AG04449 (cell line): Measurements from ENCODE around the gene SH3PXD2B.

Experiments used
- CTCF ChIA-PET: fragments of 350-600 bp; formaldehyde crosslinking; extraction: SDS; loops from one replicate; lab custom pipeline; 2021; ENCODE audit warnings: antibody characterized with exemption; lab: Yijun Ruan, JAX
- POLR2A ChIA-PET: fragments of 400-600, 350-600 bp; formaldehyde crosslinking; extraction: SDS; loops from one replicate; lab custom pipeline; 2020; ENCODE audit warnings: antibody characterized with exemption, inconsistent platforms; lab: Yijun Ruan, JAX
- DNase-seq: peaks from one replicate; pipeline ENCODE4 v3.0.0-alpha.2; 2010; ENCODE audit warnings: low read depth, low spot score
- H3K4me3 ChIP-seq: 2 replicates; pipeline ENCODE4 v1.5.1; 2011; ENCODE audit warnings: low read depth, mild to moderate bottlenecking, control low read depth, low read length
- TF ChIP-seq, protein P1 (sequence below): IDR thresholded peaks from one replicate; pipeline ENCODE4 v1.5.1; 2011; ENCODE audit warnings: mild to moderate bottlenecking, moderate library complexity, low read length, control low read depth, inconsistent platforms; ENCODE audit not compliant: insufficient read depth; ENCODE audit errors: missing control alignments

The SH3PXD2B gene

DNA sequence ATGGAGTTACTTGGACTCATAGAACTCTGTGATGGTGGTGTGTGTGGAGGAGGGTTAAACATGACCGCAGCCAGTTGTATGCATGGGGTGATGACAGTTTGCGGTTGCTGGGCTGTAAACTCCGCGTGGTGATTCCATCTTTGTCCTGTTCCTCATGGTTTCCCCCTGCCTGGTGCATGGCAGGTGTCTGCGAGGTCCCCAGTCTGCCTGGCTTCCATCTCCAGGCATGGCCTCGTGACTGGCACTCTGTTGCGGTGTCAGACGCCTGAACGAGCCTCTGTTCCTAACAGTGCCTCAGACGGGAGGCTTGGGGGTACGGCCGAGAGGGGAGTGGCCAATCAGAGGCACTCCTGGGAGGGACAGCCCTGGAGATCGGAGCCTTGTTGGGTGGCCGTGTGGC lies 33.9 kb upstream of the SH3PXD2B start:
- TF ChIP-seq, protein P1, sequence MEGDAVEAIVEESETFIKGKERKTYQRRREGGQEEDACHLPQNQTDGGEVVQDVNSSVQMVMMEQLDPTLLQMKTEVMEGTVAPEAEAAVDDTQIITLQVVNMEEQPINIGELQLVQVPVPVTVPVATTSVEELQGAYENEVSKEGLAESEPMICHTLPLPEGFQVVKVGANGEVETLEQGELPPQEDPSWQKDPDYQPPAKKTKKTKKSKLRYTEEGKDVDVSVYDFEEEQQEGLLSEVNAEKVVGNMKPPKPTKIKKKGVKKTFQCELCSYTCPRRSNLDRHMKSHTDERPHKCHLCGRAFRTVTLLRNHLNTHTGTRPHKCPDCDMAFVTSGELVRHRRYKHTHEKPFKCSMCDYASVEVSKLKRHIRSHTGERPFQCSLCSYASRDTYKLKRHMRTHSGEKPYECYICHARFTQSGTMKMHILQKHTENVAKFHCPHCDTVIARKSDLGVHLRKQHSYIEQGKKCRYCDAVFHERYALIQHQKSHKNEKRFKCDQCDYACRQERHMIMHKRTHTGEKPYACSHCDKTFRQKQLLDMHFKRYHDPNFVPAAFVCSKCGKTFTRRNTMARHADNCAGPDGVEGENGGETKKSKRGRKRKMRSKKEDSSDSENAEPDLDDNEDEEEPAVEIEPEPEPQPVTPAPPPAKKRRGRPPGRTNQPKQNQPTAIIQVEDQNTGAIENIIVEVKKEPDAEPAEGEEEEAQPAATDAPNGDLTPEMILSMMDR: no peak
- no peak overlapping the region for H3K4me3 ChIP-seq
- DNase-seq: no peak
- POLR2A ChIA-PET: no interaction called here
- CTCF ChIA-PET: interaction anchor here (1.2 to 5.1 kb wide), 2 partner anchors 9 to 210 kb away, joined by 4 to 28 read pairs; no protein-coding TSS in a partner anchor

DNA sequence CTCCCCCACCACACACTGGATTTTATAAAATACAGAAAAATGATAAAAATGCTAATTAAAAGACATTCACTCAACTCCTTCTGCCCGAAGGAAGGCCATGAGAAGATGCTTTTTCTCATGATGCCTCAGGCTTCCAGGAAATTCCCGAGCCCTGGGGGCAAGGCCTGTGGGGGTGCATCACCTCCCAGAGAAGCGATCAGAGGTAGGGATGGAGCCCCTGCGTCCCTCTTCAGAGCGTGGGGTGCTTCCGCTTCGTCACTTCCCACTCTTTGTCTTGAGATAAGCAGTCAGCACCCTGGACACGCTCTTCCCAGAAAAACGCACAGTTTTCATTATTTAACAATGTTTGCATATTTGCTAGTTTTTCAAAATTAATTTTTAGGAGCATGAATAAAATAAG lies 33.3 kb upstream of the SH3PXD2B start:
- TF ChIP-seq, protein P1: no peak
- no peak for DNase-seq
- ChIA-PET CTCF (no interaction called here), POLR2A (no interaction called here)
- H3K4me3 ChIP-seq: no peak overlapping the region

DNA sequence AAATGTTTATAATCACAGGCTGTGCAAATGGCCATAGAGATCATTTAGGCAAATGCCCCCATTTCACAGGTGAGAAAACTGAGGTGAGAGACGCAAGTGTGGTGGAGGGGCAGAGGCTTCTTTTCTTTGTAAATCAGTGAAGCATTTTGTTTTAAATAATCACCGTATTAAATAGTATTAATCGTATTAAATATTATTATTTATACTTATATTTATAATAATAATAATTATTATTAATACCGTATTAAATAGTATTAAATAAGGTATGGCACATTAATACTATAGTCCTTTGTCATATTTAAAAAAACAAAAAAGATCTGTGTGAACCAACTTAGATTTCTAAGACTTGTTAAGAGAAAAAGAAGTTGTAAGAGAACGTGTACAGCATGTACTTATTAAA lies 32.6 kb upstream of the SH3PXD2B start:
- TF ChIP-seq, protein P1: no peak
- POLR2A ChIA-PET: no interaction called here
- CTCF ChIA-PET: interaction anchor here (0.8 kb wide), 1 partner anchor 8 kb away, joined by 3 read pairs; no protein-coding TSS in a partner anchor
- no peak for DNase-seq
- H3K4me3 ChIP-seq: no peak overlapping the region

DNA sequence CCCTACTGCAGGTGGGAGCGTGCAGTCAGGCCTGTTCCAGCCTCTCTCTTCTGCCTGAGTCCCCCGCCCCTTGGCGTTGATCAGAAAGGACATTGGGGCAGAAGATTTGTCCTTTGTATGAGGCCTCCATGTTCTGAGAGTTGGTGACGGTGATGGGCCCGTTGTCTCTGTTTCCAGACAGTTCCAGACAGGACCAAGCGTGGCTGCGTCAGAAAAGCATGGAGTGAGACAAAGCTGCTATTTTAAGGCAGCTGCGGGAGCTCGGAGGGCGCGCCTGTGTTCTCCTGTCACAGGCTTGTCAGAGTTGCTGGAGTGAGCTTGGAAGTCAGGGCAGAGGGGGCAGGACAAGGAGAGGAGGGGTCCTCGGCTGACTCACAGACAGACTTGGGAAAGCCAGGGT lies 32.1 kb upstream of the SH3PXD2B start:
- no peak overlapping the region for H3K4me3 ChIP-seq
- no peak for DNase-seq
- TF ChIP-seq, protein P1: no peak
- ChIA-PET CTCF (interaction anchor here (0.8 kb wide), 2 partner anchors 9 to 10 kb away, joined by 3 to 4 read pairs; no protein-coding TSS in a partner anchor), POLR2A (no interaction called here)

DNA sequence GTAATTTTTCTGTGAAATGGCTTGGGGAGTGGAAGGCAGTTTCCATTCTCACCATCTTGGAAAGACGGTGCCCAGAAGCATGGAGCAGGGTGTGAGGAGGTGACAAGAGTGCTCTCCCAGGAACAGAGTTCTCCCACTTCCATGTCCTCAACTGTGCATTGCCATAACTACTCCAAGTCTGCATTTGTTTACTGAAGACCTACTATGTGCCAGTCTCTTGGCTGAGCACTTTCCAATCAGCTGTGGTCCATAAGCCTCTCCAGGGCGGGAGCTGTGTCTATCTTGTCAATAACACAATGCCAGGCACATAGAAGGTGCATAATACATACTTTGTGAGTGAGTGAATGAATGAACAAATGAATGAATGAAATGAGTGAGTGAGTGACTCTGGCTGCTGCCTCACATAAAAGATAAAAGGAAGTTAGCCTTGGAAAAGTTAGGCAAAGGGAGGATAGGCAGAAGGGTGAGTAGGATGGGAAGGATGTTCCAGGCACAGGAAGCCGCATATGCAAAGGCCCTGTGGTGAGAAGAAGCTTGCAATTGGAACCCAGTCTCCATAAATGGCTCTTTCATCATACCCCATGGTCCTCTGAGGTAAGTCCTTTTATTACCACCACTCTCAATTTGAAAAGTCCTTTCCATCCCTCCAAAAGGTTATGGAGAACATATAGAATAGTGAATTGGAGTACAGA lies 31.3 kb upstream of the SH3PXD2B start:
- POLR2A ChIA-PET: no interaction called here
- CTCF ChIA-PET: interaction anchor here (0.8 kb wide), 1 partner anchor 9 kb away, joined by 4 read pairs; no protein-coding TSS in a partner anchor
- no peak for DNase-seq
- TF ChIP-seq, protein P1: no peak
- no peak overlapping the region for H3K4me3 ChIP-seq

DNA sequence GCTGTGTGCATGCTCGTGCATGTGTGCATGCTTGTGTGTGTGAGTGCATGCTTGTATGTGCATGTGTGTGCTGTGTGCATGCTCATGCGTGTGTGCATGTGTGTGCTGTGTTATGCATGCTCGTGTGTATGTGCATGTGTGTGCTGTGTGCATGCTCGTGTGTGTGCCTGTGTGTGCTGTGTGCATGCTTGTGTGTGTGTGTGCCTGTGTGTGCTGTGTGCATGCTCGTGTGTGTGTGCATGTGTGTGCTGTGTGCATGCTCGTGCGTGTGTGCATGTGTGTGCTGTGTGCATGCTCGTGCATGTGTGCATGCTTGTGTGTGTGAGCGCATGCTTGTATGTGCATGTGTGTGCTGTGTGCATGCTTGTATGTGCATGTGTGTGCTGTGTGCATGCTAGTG lies 30.3 kb upstream of the SH3PXD2B start:
- TF ChIP-seq, protein P1: no peak
- no peak for DNase-seq
- no peak overlapping the region for H3K4me3 ChIP-seq
- ChIA-PET CTCF (interaction anchor here (1.0 to 8.6 kb wide), 2 partner anchors 12 to 213 kb away, joined by 4 to 412 read pairs; no protein-coding TSS in a partner anchor), POLR2A (no interaction called here)
